Thyroid gland (tissue), 4 donors: Measurements from ENCODE around the gene BTBD6. TPM values are rescaled to one million over a fixed set of nuclear protein-coding genes. Genes with fewer than 3 reads are reported as not detected.

Experiments
- DNase-seq, 2 donors: peaks; one replicate each; pipeline ENCODE4 v3.0.0-alpha.2; 2019
- H3K27ac ChIP-seq, 3 donors: fragments of 200-600 bp; sonication (generic); 1 replicate in 2 of 3; 2 replicates in 1 of 3; pipeline ENCODE4 v1.5.1; 2016 to 2019; ENCODE audit warnings: mild to moderate bottlenecking in 1 of 3, moderate library complexity in 1 of 3
- H3K27me3 ChIP-seq: fragments of 200-600 bp; sonication (generic); one replicate; pipeline ENCODE4 v1.5.1; 2019
- H3K36me3 ChIP-seq, 2 donors: fragments of 200-600 bp; sonication (generic); one replicate each; pipeline ENCODE4 v1.5.1; 2016 to 2019
- H3K4me1 ChIP-seq, 2 donors: fragments of 200-600 bp; sonication (generic); one replicate each; pipeline ENCODE4 v1.5.1; 2017 to 2019
- H3K4me3 ChIP-seq, 3 donors: fragments of 200-600 bp; sonication (generic); replicated peaks in 1 of 3; 1 replicate in 2 of 3; 2 replicates in 1 of 3; pipeline ENCODE4 v1.5.1; 2016; ENCODE audit warnings: mild to moderate bottlenecking in 1 of 3
- H3K9me3 ChIP-seq: fragments of 200-600 bp; sonication (generic); one replicate; pipeline ENCODE4 v1.5.1; 2017
- CTCF ChIP-seq, 6 experiments: fragments of 200-600 bp in 3 of 6; fragments of 450-650 bp in 3 of 6; sonication (generic) in 3 of 6; IDR thresholded peaks; one replicate each; pipeline ENCODE4 v1.5.1; 2016 to 2019; ENCODE audit warnings: antibody characterized with exemption in 6 of 6, mild to moderate bottlenecking in 2 of 6, inconsistent platforms in 1 of 6, moderate library complexity in 1 of 6
- POLR2A ChIP-seq, 2 donors: fragments of 450-650 bp; IDR thresholded peaks; one replicate each; pipeline ENCODE4 v1.6.1; 2017; ENCODE audit warnings: antibody characterized with exemption in 2 of 2, mild to moderate bottlenecking in 2 of 2, moderate library complexity in 1 of 2
- WGBS, 2 donors: methylation state at CpG; one replicate each; pipeline ENCODE4 v1.1.5; 2017; 5-methylcytosine and 5-hydroxymethylcytosine counted together
- intact Hi-C: fragments of 100-400 bp; cut with DNase I; formaldehyde crosslinking; loops from one replicate; pipeline ENCODE4 v1.15.1; 2023
- total RNA-seq, 4 donors: library from RNA; depleted of rRNA; stranded (reverse); fragments of >200 nt; gene quantifications; one replicate each; pipeline ENCODE4 v1.2.3, GENCODE V29; 2016

The BTBD6 gene
- total RNA-seq, 4 donors from 2014 or later = 35.9 to 58.2 (median 44.2) TPM

- Histone ChIP-seq H3K27ac (peak overlapping the region; percentile 81 to 96 (median 96)), H3K36me3 (no peaks in the 10 kb centered on the region), H3K4me3 (peak overlapping the region; percentile 61 to 73 (median 72)), H3K4me1 (peaks cover 7 to 11% of the 10 kb centered on the region in 2 donors), H3K27me3 (no peaks in the 10 kb centered on the region), H3K9me3 (no peaks in the 10 kb centered on the region)
- 18 to 31% methylated on average over 9 to 19 of the region's 54 CpGs for WGBS, 2 donors
- no peak for TF ChIP-seq POLR2A (IDR thresholded peaks at IDR 0.05)
- TF ChIP-seq CTCF (IDR thresholded peaks at IDR 0.05) = no peak
- intact Hi-C loops = no loop called here
- peak; percentile 21 to 46 for DNase-seq
Measured at GRCh38 chr14:105299654-105300541, 51.6 kb downstream of the BTBD6 start.

Other genes starting within 250 kb of the BTBD6 start
- gene CDCA4, start 227.4 kb upstream of the BTBD6 start, total RNA-seq = 1 to 10 TPM; 5.8 to 8.1 (median 7.3) TPM
- 1 to 10 TPM; 1.0 to 4.6 (median 2.1) TPM for gene GPR132, start 183.1 kb upstream of the BTBD6 start, total RNA-seq
- 10 to 100 TPM in 1 of 4 donors, 1 to 10 TPM in 3; 3.9 to 10.7 (median 5.2) TPM for gene JAG2, start 79.8 kb upstream of the BTBD6 start, total RNA-seq
- 10 to 100 TPM; 15.2 to 29.1 (median 20.1) TPM for gene NUDT14, start 67.2 kb upstream of the BTBD6 start, total RNA-seq
- gene BRF1, start 52.5 kb downstream of the BTBD6 start, total RNA-seq = 10 to 100 TPM; 44.5 to 99.6 (median 56.2) TPM
- 10 to 100 TPM; 54.6 to 85.2 (median 72.1) TPM for gene PACS2, start 66.2 kb downstream of the BTBD6 start, total RNA-seq
- under 1 TPM in 3 of 4 donors, not detected in 1; 0.22 to 0.81 (median 0.33) TPM for gene TEX22, start 150.0 kb downstream of the BTBD6 start, total RNA-seq
- 100 to 1,000 TPM in 2 of 4 donors, 10 to 100 TPM in 2; 66.2 to 111 (median 90.0) TPM for gene MTA1, start 171.3 kb downstream of the BTBD6 start, total RNA-seq
- 100 to 1,000 TPM; 101 to 160 (median 136) TPM for gene CRIP2, start 226.3 kb downstream of the BTBD6 start, total RNA-seq
- gene CRIP1, start 238.4 kb downstream of the BTBD6 start, total RNA-seq = 10 to 100 TPM in 3 of 4 donors, 1 to 10 TPM in 1; 6.0 to 30.8 (median 18.5) TPM
- gene TEDC1, start 242.7 kb downstream of the BTBD6 start, total RNA-seq = 10 to 100 TPM in 2 of 4 donors, 1 to 10 TPM in 2; 3.4 to 13.9 (median 8.5) TPM